22Rv1 (cell line): ENCODE results near the gene EVA1B.

Experiments
- CTCF ChIP-seq: fragments of 450-650 bp; IDR thresholded peaks from 2 replicates; pipeline ENCODE4 v1.5.1; 2017; ENCODE audit warnings: mild to moderate bottlenecking
- ZFX ChIP-seq: fragments of 450-650 bp; IDR thresholded peaks from 2 replicates; pipeline ENCODE4 v1.6.1; 2017; ENCODE audit warnings: antibody characterized with exemption, borderline replicate concordance

- TF ChIP-seq CTCF (no peak), ZFX (no peak)
Observed at GRCh38 chr1:36307601-36308330, 15.7 kb downstream of the EVA1B start.
